ENCODE data around the gene GFRAL. TPM values are rescaled to one million over a fixed set of nuclear protein-coding genes. Genes with fewer than 3 reads are reported as not detected.
"Not testable (repeated sequence)": the region's sequence is repeated elsewhere in the genome, so short reads cannot be mapped to it uniquely, and the experiment has no call there.

GFRAL gene
- total RNA-seq, 1 experiment from 2014 or later = not detected

GRCh38 chr6:55297214-55297613 is 30.1 kb upstream of the GFRAL start:
- BruUV-seq (replicated peaks); ATAC-seq; H3K36me3 ChIP-seq (ENCODE audit: control insufficient read depth, insufficient read depth, low read length); in situ Hi-C loops (cut with HindIII; ENCODE audit: low pct_unique_long_range_greater_than_20kb, low sequenced_read_pairs); H3K27ac ChIP-seq (ENCODE audit: low read length); H3K9me3 ChIP-seq (ENCODE audit: control insufficient read depth, insufficient read depth, low read depth, low read length); H3K4me1 ChIP-seq (ENCODE audit: control insufficient read depth, insufficient read depth, low read length); CTCF ChIA-PET; H3K27me3 ChIP-seq (ENCODE audit: control insufficient read depth, insufficient read depth, low read length); DNase-seq (ENCODE audit: low read depth, low spot score); H3K4me3 ChIP-seq (ENCODE audit: low read depth in 2 of 2, low read length in 2 of 2); POLR2A ChIA-PET; intact Hi-C loops (cut with micrococcal nuclease; ENCODE audit: unreplicated experiment): not testable (repeated sequence)

GRCh38 chr6:55299286-55299985 is 27.8 kb upstream of the GFRAL start:
- no peaks in the 10 kb centered on the region for H3K27me3 ChIP-seq (ENCODE audit: control insufficient read depth, insufficient read depth, low read length)
- ChIA-PET CTCF (interaction anchor here (0.5 kb wide), 1 partner anchor 667 kb away, joined by 3 read pairs; no protein-coding TSS in a partner anchor), POLR2A (no interaction called here)
- BruUV-seq (replicated peaks) = no TSS peak
- in situ Hi-C loops (cut with HindIII; ENCODE audit: low pct_unique_long_range_greater_than_20kb, low sequenced_read_pairs) (no loop called here), intact Hi-C loops (cut with micrococcal nuclease; ENCODE audit: unreplicated experiment) (no loop called here)
- H3K36me3 ChIP-seq (ENCODE audit: control insufficient read depth, insufficient read depth, low read length) = no peaks in the 10 kb centered on the region
- no peak for DNase-seq (ENCODE audit: low read depth, low spot score)
- H3K27ac ChIP-seq (ENCODE audit: low read length) = no peak overlapping the region
- H3K9me3 ChIP-seq (ENCODE audit: control insufficient read depth, insufficient read depth, low read depth, low read length) = no peaks in the 10 kb centered on the region
- no peak for ATAC-seq
- no peak overlapping the region for H3K4me3 ChIP-seq (ENCODE audit: low read depth in 2 of 2, low read length in 2 of 2)
- TF ChIP-seq SIN3A (IDR thresholded peaks at IDR 0.05; ENCODE audit: borderline replicate concordance, insufficient read depth, low read depth, low read length) = no peak
- no peak for TF ChIP-seq CTCF (IDR thresholded peaks at IDR 0.05)
- TF ChIP-seq TCF7L2 (IDR thresholded peaks at IDR 0.05; ENCODE audit: low read depth, low read length) = no peak
- TF ChIP-seq REST (IDR thresholded peaks at IDR 0.05; ENCODE audit: insufficient read depth in 1 of 2, low read depth in 2 of 2, low read length in 1 of 2) = no peak
- TF ChIP-seq POLR2AphosphoS5 (IDR thresholded peaks at IDR 0.05; ENCODE audit: low read depth, low read length) = no peak
- H3K4me1 ChIP-seq (ENCODE audit: control insufficient read depth, insufficient read depth, low read length) = no peaks in the 10 kb centered on the region

GRCh38 chr6:55304747-55305146 is 22.5 kb upstream of the GFRAL start:
- intact Hi-C loops (cut with micrococcal nuclease; ENCODE audit: unreplicated experiment) = no loop called here

More at GRCh38 chr6:55304747-55305146, 22.5 kb upstream of the GFRAL start:
- no peak for ATAC-seq
- POLR2A ChIA-PET = no interaction called here
- BruUV-seq (replicated peaks) = no TSS peak
- no peaks in the 10 kb centered on the region for H3K4me1 ChIP-seq (ENCODE audit: control insufficient read depth, insufficient read depth, low read length)
- H3K27me3 ChIP-seq (ENCODE audit: control insufficient read depth, insufficient read depth, low read length) = no peaks in the 10 kb centered on the region
- no peak for DNase-seq (ENCODE audit: low read depth, low spot score)
- CTCF ChIA-PET = no interaction called here
- in situ Hi-C loops (cut with HindIII; ENCODE audit: low pct_unique_long_range_greater_than_20kb, low sequenced_read_pairs) = no loop called here
- H3K4me3 ChIP-seq (ENCODE audit: low read depth in 2 of 2, low read length in 2 of 2) = no peak overlapping the region
- H3K27ac ChIP-seq (ENCODE audit: low read length) = no peak overlapping the region
- TF ChIP-seq REST (IDR thresholded peaks at IDR 0.05; ENCODE audit: insufficient read depth in 1 of 2, low read depth in 2 of 2, low read length in 1 of 2) (no peak), SIN3A (IDR thresholded peaks at IDR 0.05; ENCODE audit: borderline replicate concordance, insufficient read depth, low read depth, low read length) (no peak), CTCF (IDR thresholded peaks at IDR 0.05) (no peak), TCF7L2 (IDR thresholded peaks at IDR 0.05; ENCODE audit: low read depth, low read length) (no peak), POLR2AphosphoS5 (IDR thresholded peaks at IDR 0.05; ENCODE audit: low read depth, low read length) (no peak)
- no peaks in the 10 kb centered on the region for H3K36me3 ChIP-seq (ENCODE audit: control insufficient read depth, insufficient read depth, low read length)
- no peaks in the 10 kb centered on the region for H3K9me3 ChIP-seq (ENCODE audit: control insufficient read depth, insufficient read depth, low read depth, low read length)
